Tongue (tissue), 2 donors: ENCODE results near the gene TRMT61B. TPM values are rescaled to one million over a fixed set of nuclear protein-coding genes. Genes with fewer than 3 reads are reported as not detected.

Experiments used
- DNase-seq: peaks from one replicate; pipeline ENCODE4 v3.0.0-alpha.2; 2015
- total RNA-seq: library from RNA; depleted of rRNA; stranded (reverse); fragments of >200 nt; gene quantifications from one replicate; pipeline ENCODE4 v1.2.3, GENCODE V29; 2014

TRMT61B gene
- total RNA-seq = 11.6 TPM

DNA sequence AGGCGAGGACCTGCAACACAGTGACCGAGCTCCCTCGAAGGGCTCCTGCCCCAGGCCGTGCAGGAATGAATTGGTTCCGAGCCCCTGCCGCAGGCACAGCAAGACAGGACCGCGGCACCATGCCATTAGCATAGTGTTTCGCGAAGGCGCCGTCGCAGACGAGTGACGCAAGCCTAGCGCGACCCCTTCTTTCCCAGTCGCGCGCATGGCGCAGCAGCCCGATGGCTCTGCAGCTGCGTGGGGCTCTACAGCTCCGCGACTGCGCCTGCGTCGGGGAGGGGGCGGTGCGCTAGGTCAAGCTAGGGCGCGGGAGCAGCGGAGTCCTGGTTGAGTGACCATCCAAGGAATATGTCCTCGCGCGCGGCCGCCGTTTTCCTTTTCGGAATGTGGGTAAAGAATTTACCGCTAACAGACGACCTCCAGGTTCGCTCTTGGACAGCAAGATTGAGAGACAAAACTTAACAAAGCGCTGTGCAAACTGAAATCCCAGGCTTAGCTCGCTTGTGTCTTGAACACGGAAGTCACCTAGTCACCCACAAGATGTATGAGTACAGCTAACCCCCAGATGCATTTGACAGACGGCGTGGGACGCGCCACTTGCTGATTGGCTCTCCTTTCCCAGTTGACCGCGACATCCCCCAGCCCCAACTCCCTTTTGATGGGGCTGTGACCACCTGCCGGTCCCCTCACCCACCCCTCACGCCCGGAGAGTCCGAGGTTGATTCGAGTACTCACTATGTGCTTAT, at the start of gene TRMT61B:
Gene TRMT61B, minus strand, starts transcription at position 164 of the 746 bp plus-strand sequence. Its CDS starts 32 bp downstream, at position 132.
- DNase-seq = peak; percentile 97

DNA sequence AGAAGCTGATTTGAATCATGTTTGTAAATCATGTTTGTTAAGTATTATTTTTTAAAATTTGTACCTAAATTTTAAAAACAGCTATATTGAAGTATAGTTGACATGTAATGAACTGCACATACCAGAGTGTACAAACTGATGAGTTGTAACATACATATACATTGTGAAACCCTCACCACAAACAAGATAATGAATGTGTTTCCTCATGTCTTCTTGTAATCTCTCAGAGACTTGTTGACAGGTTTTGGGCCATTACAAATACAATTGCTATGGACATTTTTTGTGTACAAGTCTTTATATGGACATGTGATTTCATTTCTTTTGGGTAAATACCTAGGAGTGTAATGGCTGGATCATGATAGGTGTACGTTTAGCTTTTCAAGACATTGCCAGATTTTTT, 45.8 kb upstream of the TRMT61B start:
- no peak for DNase-seq

DNA sequence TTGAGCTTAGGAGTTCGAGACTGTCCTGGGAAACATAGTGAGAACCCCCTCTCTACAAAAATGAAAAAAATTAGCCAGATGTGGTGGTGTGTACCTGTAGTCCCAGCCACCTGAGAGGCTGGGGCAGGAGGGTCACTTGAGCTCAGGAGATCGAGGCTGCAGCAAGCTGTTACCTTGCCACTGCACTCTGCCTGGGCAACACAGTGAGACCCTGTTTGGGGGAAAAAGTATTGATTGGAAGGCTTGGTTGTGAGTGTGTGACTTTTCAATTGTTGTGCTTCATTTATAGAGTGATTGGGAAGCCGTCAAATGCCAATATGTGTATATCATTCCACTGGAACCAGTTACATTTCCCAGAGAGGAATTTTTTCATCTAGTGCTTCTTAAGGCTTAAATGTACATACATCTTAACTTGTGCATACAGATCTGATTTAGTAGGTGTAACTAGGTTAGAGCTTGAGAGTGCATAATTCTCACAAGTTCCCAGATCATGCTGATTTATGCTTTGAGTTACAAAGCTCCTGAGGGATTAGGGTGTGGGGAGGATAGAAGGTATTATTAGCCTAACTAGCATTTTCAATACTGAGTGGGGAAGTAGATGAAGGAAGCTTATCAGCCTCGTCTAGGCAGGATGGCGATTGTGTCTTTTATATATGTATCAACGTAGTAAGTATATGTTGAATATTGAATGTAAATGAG, 39.7 kb upstream of the TRMT61B start:
- DNase-seq = no peak

DNA sequence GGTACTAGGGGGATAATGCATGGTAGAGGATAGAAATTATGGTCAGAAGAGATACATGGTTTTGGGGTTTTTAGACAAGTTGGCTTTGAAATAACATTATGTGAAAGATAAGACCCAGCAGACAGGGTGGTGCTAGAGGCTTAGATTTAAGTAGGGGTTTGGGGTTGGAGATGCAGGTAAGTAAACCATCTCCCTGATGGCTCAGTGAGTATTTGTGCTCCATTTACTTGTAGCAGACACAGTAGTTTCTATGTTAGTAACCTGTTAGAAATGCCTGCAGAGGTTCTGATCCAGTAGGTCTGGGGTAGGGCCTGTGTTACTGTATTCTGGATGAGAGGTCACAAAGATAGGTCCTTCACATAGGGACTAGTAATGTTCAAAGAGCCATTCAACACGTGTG, 38.1 kb upstream of the TRMT61B start:
- DNase-seq = no peak

DNA sequence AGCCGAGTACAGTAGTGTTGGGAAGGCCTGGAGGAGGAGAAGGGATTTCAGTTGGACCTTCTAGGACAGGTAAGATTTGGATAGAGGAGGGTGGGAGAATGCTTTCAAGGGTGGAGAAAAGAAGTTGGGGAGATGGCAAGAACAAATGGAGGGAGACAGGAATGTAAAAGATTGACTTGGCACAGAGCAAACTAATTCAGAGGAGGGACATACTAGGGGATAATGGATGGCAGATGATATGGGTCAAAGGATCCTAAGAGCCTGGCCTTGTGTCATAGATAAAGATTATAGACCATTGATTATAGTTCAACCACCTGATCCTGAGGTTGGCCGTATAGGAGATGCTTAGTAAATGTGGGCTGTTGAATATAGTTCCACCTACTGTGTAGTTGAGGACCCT, 36.7 kb upstream of the TRMT61B start:
- DNase-seq = no peak

DNA sequence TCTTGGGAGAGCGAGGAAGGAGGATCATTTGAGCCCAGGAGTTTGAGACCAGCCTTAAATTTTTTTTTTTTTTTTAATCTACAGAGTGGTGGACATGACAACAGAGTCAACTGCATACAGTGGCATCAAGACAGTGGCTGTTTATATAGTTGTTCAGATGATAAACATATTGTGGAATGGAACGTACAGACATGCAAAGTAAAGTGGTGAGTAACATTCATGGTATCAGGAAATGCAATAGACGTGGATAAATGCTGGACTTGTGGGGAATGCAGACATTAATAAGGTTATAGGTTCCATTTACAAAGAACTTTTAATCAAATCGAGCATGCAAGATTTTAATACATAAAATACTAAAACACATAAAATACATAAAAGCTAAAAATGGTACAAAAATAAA, 36.3 kb upstream of the TRMT61B start:
- DNase-seq = no peak

DNA sequence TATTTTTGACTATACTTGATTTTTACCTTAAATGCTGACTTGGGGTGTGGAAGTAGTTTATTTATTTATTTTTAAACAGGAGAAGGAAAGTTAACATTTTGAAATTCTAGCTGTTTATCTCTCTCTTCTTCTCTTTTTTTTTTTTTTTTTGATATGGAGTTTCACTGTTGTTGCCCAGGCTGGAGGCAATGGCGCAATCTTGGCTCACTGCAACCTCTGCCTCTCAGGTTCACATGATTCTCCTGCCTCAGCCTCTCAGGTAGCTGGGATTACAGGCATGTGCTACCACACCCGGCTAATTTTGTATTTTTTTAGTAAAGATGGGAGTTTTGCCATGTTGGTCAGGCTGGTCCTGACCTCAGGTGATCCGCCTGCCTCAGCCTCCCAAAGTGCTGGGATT, 35.4 kb upstream of the TRMT61B start:
- DNase-seq = no peak

DNA sequence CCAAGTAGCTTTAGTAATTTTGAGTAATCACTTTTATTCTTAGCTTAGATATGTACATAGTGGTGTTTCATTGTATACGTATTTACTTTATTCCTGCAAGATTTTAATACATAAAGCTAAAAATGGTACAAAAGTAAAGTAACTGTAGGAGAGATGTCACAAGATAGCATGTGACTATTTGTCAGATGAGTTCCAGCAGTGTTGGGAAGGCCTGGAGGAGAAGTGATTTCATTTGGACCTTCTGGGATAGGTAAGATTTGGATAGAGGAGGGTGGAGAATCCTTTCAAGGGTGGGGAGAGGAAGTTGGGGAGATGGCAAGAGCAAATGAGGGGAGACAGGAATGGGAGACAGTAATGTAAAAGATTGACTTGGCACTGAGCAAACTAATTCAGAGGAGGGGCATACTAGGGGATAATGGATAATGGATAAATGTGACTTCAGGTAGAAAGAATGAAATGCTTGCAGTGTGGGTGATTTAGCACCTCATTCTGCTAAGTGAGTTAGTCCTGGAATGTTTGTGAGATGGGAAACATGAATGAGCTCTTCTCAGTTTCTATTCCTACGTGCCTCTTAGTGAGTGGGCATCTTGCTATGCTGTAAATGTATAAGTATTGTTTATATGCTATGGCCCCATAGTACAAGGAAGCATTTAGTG, 34.8 kb upstream of the TRMT61B start:
- DNase-seq = no peak

DNA sequence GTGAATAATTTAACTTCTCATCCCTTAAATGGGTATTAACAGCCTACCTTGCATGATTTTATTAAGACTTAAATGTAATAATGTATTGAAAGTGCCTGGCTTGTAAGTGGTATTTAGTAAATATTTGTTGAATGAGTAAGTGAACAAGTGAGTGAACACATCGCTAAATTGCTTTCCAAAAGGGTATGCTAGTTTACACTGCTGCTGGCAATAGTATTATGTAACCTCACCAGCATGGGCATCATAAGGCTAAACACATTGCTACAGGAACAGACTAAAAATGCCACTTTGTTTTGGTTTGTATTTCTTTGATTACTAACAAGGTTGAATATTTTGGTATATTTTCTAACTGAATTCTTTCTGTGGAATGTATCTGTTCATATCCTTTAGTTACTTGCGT, 34.2 kb upstream of the TRMT61B start:
- DNase-seq = no peak

DNA sequence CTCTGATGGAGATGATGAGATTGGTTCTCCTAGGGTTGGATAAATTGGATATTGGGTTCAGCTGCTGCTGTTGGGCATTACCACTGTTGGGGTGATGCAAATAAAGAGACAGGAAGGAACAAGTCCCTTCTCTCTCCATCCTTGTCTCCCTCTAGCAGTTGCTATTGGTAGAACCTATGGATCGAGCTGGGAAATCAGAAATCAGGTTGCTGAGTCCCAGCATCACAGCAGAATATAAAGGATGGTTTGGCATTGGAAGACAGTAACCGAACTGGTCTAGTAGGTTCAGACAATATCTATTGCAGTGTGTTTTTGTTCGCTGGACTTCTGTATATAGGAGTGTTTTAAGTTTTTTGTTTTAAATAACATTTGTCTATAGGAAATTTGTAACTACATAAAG, 32.5 kb upstream of the TRMT61B start:
- DNase-seq = no peak

DNA sequence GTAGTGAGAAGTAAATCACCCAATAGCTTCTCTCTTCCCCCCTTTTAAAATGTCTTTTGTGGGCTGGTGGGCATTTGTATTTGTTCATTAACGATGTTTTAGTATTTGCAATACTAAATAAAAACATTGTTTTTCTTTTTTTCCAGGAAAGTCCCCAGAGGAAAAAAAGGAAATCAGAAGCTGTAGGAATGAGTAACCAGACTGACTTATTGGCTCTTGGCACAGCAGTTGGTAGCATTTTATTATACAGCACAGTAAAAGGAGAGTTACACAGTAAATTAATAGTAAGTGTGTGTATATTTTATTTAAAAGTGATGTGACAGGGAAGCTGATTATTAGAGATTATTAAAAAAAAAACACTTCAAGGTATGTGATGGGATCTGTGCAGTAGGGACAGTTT, 31.7 kb upstream of the TRMT61B start:
- DNase-seq = no peak

DNA sequence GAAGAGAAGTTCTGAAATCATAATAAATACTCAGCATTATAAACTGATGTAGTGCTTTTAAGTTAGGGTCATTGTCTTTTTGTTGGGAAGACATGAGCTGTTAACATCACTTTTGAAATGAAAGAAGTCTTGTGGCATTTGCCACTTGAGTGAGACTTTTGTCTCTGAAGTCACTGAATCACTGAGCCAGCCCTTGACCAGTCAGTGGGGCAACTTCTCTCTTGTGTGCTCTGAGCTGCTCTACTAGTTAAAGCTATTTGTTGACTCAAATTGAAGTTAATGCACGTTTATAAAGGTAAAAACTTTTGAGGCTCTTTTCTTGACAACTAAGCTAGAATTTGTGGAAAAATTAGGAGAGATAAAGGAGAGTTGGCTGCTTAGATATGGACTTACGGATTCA, 31.1 kb upstream of the TRMT61B start:
- DNase-seq = no peak

DNA sequence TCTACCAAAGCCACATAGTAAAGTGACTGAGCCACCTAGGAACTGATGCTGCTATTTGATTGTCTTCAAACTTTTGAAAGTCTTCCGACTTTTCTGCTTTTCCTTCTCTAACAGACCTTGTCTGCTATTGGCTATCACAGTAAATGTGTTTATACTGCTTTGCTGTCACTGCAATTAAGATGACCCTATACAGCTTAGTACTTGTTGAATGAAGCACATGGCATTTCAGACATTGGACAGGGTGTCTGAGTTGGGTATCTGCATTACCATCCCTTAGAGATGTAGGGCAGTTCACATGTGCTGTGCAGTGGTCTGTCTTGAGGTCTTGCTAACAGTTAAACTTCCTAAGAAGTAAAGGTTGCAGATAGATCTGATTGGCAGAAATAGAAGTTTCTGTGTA, 27.9 kb upstream of the TRMT61B start:
- DNase-seq = no peak

DNA sequence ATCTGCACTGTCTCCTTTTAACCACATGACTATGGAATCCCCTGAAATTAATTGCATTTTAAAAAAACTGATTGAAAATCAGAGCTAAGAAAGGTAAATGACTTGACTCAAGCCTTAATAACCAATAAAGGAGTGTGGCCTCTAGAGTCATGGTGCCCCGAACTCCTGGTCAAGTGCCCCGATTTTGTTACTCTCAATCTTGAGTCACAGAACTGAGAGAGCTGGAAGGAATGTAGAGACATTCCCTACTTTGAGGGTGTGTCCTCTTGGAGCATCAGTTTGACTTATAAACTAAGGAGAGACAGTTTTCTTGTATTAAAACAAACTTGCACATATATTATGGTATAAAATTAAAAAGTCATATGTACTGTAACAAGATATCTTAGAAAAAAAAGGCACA, 26.8 kb upstream of the TRMT61B start:
- no peak for DNase-seq

DNA sequence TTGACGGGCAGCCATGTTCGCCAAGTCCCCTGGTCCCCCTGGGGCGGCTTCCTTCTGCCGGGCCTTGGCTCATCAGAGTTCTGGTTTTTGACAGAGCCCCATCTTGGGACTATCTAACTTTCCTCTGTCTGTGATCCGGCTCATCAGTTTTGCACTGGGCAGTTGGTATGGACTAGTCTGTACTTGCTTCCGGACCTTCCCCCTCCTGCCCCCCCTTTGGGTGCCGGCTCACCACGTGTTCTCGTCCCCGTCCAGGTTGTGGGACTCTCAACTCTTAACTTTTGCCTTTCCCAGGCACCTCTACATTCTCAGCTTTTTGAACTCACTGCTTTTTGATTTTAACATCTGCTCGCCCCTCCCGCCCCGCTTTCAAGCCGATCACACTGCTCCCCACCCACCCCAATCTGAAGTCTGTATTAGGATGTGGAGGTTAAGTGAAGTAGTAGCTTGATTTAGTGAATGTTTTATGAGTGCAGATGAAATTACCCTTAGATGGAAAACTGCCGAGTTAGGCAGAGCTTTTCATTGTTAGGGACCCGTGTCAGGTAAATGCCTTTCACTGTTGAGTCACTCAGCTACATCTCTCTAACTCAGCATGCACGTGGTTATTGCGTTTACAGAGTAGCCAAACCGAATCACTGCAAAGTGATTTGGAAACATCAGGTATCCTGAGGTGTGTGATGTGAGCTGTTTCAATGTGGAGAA, 25.2 kb upstream of the TRMT61B start:
- DNase-seq = peak; percentile 44

DNA sequence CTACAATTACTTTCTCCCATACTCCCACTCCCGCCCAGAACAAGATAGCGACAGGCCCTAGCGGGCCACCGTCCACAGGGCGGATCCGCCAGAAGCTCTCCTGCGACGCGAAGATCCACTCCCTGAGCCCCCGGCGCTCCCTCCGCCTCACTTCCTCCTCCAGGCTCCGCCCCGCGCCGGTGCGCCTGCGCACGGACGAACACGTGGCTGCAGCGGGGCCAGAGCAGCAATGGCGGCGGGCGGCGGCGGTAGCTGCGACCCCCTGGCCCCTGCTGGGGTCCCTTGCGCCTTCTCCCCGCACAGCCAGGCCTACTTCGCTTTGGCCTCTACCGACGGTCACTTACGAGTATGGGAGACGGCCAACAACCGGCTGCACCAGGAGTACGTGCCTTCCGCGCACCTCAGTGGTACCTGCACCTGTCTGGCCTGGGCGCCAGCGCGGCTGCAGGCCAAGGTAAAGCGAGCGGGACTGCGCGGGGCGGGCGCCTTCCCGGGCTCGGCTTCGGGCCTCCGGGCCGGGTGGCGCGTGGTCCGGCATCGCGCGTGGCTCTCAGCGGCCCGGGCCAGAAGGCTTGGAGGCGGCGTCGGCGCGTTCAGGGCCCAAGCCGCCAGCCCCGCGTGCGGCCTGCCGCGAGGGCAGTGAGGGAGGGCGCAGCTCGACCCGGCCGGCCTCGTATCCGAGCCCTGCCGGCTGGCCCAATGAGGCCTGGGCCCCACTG, 24.5 kb upstream of the TRMT61B start, which contains the start of gene WDR43:
Gene WDR43, plus strand, starts transcription at position 198 of the 719 bp plus-strand sequence. Its CDS starts 32 bp downstream, at position 230.
- peak; percentile 99 for DNase-seq

DNA sequence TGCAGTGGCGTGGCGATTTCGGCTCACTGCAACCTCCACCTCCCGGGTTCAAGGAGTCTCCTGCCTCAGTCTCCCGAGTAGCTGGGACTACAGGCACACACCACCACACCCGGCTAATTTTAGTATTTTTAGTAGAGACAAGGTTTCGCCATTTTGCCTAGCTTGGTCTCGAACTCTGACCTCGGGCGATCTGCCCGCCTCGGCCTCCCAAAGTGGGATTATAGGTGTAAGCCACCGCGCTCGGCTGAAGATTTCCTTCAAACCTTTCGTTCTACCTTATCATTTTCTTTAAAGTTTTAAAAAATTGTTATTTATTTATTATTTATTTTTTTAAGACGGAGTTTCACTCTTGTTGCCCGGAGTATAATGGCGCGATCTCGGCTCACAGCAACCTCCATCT, 23.4 kb upstream of the TRMT61B start:
- DNase-seq = no peak

DNA sequence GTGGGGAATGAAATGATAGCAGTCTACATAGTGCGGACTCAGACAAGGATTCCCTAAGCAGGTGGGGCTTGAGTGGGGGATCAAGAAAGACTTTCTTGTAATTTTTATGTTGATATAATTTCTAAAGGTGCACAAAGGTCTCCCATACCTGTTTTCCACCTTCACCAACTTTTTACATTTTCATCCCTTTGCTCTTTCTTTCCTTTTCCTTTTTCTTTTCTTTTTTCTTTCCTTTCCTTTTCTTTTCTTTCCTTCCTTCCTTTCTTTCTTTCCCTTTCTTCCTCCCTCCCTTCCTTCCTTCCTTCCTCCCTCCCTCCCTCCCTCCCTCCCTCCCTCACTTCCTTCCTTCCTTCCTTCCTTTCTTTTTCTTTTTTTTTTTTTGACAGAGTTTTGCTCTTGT, 10.1 kb upstream of the TRMT61B start:
- no peak for DNase-seq

DNA sequence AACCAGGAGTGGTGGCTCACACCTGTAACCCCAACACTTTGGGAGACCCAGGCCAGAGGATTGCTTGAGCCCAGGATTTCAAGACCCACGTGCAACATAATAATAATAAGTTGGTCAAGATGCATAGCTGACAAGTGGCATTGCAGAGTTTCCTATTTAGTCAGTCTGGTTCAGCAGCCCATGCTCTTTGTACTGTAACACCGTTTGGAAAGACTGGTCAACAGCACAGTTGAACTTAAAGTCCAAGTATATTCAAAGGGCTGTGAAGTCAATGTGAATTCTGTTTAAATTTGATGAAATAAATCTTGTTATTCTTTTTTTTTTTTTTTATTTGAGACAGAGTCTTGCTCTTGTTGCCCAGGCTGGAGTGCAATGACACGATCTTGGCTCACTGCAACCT, 1.5 kb upstream of the TRMT61B start:
- DNase-seq = no peak

DNA sequence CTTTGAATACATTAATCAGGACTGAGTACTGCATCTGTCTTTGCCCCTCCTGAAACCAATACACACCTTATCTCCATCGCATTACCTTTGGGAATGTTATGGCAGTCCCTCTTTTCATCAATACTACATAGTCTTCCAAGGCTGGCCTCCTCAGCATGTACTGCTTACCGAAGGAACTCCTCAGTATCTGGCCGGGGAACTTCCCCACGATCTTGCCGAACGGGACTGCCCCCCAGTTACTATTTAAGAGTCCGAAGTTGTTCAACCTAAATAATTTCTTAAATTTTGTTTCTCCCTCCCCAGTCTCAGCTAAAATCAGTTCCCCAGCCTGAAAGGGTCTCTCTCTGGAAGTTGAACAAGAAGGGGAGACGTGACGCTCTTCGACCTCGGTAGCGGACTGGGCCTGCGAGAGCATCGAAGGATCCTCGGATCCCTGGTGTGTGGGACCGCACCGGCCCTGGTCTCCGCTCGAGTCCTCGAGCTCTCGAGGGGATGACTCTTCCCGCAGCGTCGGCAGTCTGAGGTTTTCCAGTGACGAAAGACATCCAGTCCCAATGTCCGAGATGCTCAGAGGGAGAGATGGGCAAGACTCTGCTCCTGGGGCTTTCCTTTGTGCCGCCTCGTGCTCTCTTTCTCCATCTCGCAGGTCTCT, 489 bp downstream of the TRMT61B start:
- DNase-seq = no peak

DNA sequence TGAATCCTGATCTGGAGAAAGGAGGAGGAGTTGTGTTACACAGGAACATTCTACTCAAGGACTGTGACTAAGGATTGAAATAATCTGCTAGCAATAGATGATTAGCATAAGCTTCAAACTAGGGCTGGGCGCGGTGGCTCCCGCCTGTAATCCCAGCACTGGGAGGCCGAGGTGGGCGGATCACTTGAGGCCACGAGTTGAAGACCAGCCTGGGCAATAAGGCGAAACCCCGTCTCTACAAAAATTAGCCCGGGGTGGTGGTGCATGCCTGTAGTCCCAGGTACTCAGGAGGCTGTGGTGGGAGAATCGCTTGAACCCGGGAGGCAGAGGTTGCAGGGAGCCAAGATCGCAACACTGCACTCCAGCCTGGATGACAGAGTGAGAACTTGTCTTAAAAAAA, 1.5 kb downstream of the TRMT61B start:
- DNase-seq = no peak

DNA sequence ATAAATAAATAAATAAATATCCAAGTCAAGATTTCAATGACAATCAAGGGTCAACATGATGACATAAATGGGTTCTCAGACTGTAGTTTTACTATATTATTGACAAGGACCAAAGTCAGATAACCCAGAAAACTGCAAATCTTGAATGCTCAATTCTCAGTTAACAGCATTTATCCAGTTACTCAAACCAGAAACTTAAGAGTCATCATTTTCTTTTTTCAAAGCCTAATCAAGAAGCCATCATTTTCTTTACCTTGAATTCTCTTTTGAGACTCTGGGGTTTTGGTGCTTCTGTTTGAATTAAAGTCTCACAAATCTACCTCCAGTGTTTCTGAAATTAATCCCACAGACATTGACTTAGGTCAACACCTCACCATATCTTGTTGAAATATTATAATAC, 14.1 kb downstream of the TRMT61B start:
- DNase-seq = no peak
